Large intestine (tissue), 3 donors: ENCODE measurements around the gene TMEM190. TPM values are rescaled to one million over a fixed set of nuclear protein-coding genes. Genes with fewer than 3 reads are reported as not detected.
"Not testable (repeated sequence)": the region's sequence is repeated elsewhere in the genome, so short reads cannot be mapped to it uniquely, and the experiment has no call there.

ENCODE experiments used
- DNase-seq, 2 donors: peaks; one replicate each; pipeline versions ENCODE4 v3.0.0 to v3.0.0-alpha.2; 2013
- H3K27ac ChIP-seq: one replicate; pipeline ENCODE4 v1.5.1; 2013; ENCODE audit warnings: low read length
- H3K27me3 ChIP-seq: 2 replicates; pipeline ENCODE4 v1.6.1; 2013; ENCODE audit warnings: low read length; ENCODE audit not compliant: control insufficient read depth, insufficient read depth
- H3K36me3 ChIP-seq: 2 replicates; pipeline ENCODE4 v1.6.1; 2013; ENCODE audit warnings: low read length; ENCODE audit not compliant: control insufficient read depth, insufficient read depth
- H3K4me1 ChIP-seq: one replicate; pipeline ENCODE4 v1.6.1; 2013; ENCODE audit warnings: low read length; ENCODE audit not compliant: control insufficient read depth, insufficient read depth
- H3K4me3 ChIP-seq: one replicate; pipeline ENCODE4 v1.5.1; 2013; ENCODE audit warnings: low read length
- H3K9me3 ChIP-seq: one replicate; pipeline ENCODE4 v1.6.1; 2013; ENCODE audit warnings: mild to moderate bottlenecking, low read depth, low read length, moderate library complexity; ENCODE audit not compliant: control insufficient read depth
- WGBS: methylation state at CpG from one replicate; pipeline ENCODE4 v1.1.5; 2013; ENCODE audit warnings: low lambda C conversion rate; ENCODE audit not compliant: insufficient coverage; 5-methylcytosine and 5-hydroxymethylcytosine counted together
- polyA plus RNA-seq: library from polyadenylated mRNA; unstranded; fragments of 120-200 nt; gene quantifications from one replicate; pipeline ENCODE4 v1.2.1, GENCODE V29; 2013

TMEM190 gene
- polyA plus RNA-seq, 1 donor: 0.93 TPM

- Histone ChIP-seq H3K36me3 (peaks cover 24% of the 10 kb centered on the region), H3K9me3 (no peaks in the 10 kb centered on the region), H3K27me3 (no peaks in the 10 kb centered on the region), H3K4me1 (peaks cover 13% of the 10 kb centered on the region), H3K27ac (peak overlapping the region; percentile 98), H3K4me3 (peak overlapping the region; percentile 66)
- peak; percentile 99 for DNase-seq
- WGBS: no CpG with 5 or more reads among the region's 72 CpGs
Observed at GRCh38 chr19:55407800-55408532, 31.3 kb downstream of the TMEM190 start.

- H3K27me3 ChIP-seq: no peaks in the 10 kb centered on the region
- H3K36me3 ChIP-seq: peaks cover 18% of the 10 kb centered on the region
- no peaks in the 10 kb centered on the region for H3K9me3 ChIP-seq
- H3K4me3 ChIP-seq: peak overlapping the region; percentile 66
- H3K4me1 ChIP-seq: peaks cover 13% of the 10 kb centered on the region
- peak overlapping the region; percentile 98 for H3K27ac ChIP-seq
- DNase-seq: no peak
- WGBS: no CpG with 5 or more reads among the region's 9 CpGs
Observed at GRCh38 chr19:55408533-55408872, 31.9 kb downstream of the TMEM190 start.

- not testable (repeated sequence) for DNase-seq, H3K9me3 ChIP-seq, H3K27me3 ChIP-seq, H3K27ac ChIP-seq, H3K4me3 ChIP-seq
- peaks cover 18% of the 10 kb centered on the region for H3K36me3 ChIP-seq
- no CpG with 5 or more reads among the region's 8 CpGs for WGBS
- peaks cover 13% of the 10 kb centered on the region for H3K4me1 ChIP-seq
Observed at GRCh38 chr19:55409179-55409578, 32.6 kb downstream of the TMEM190 start.

DNA sequence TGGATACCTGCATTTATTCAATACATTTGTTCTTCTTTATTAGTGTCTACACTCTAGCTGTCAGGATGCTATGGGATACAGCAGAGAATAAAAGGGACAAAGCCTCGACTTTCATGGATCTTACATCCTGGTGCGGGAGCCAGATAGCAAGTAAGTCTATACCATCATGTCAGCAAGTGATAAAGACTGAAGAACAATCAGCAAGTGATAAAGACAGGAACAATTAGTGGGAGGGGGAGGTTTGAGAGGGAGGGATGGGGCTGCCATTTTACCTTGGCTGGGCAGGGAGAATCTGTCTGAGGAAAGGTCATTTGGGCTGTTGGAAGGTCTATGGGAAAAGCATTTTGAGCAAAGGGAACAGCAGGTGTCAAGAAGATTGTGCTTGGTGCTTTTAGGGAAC is 33.5 kb downstream of the TMEM190 start:
- Histone ChIP-seq H3K27me3 (no peaks in the 10 kb centered on the region), H3K4me1 (peaks cover 13% of the 10 kb centered on the region)
- WGBS: no CpG with 5 or more reads among the region's 2 CpGs

GRCh38 chr19:55418185-55418584 is 41.6 kb downstream of the TMEM190 start:
- no peaks in the 10 kb centered on the region for H3K36me3 ChIP-seq
- peak; percentile 67 to 72 for DNase-seq
- H3K27ac ChIP-seq: no peak overlapping the region
- H3K9me3 ChIP-seq: no peaks in the 10 kb centered on the region
- no peaks in the 10 kb centered on the region for H3K4me1 ChIP-seq
- no CpG with 5 or more reads among the region's 7 CpGs for WGBS
- no peak overlapping the region for H3K4me3 ChIP-seq
- H3K27me3 ChIP-seq: peaks cover 5% of the 10 kb centered on the region

More for the DNA sequence above, 33.5 kb downstream of the TMEM190 start:
- H3K36me3 ChIP-seq: peaks cover 13% of the 10 kb centered on the region
- no peak for DNase-seq
- no peak overlapping the region for H3K4me3 ChIP-seq
- no peaks in the 10 kb centered on the region for H3K9me3 ChIP-seq
- no peak overlapping the region for H3K27ac ChIP-seq

- H3K9me3 ChIP-seq: no peaks in the 10 kb centered on the region
- no peak overlapping the region for H3K4me3 ChIP-seq
- H3K4me1 ChIP-seq: no peaks in the 10 kb centered on the region
- no peak overlapping the region for H3K27ac ChIP-seq
- no CpG with 5 or more reads among the region's 5 CpGs for WGBS
- no peaks in the 10 kb centered on the region for H3K36me3 ChIP-seq
- no peak for DNase-seq
- peaks cover 5% of the 10 kb centered on the region for H3K27me3 ChIP-seq
Observed at GRCh38 chr19:55419103-55419502, 42.5 kb downstream of the TMEM190 start.

GRCh38 chr19:55419624-55420236 is 43.1 kb downstream of the TMEM190 start:
- no peak overlapping the region for H3K27ac ChIP-seq
- no CpG with 5 or more reads among the region's 5 CpGs for WGBS
- no peaks in the 10 kb centered on the region for H3K4me1 ChIP-seq
- H3K9me3 ChIP-seq: no peaks in the 10 kb centered on the region
- peaks cover 9% of the 10 kb centered on the region for H3K27me3 ChIP-seq
- DNase-seq: no peak
- H3K36me3 ChIP-seq: no peaks in the 10 kb centered on the region
- H3K4me3 ChIP-seq: no peak overlapping the region

DNA sequence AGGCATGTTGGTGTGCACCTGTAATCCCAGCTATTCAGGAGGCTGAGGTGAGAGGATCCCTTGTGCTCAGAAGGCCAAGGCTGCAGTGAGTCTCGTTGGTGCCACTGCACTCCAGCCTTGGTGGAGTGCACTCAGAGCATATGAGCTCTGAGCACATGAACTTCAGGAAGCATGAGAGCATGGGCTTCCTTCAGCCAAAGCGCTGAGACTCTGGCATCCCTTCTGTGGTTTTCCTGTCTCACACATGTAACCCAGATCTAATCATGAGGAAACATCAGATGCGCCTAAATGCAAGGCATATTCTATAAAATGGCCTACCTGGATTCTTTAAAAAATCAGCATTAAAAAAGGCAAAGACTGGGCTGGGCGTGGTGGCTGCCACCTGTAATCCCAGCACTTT is 44.7 kb downstream of the TMEM190 start:
- not testable (repeated sequence) for H3K27ac ChIP-seq, H3K4me1 ChIP-seq, H3K4me3 ChIP-seq, DNase-seq, H3K27me3 ChIP-seq, H3K9me3 ChIP-seq, H3K36me3 ChIP-seq
- 100% methylated on average over 1 of the region's 4 CpGs for WGBS

- WGBS: 70% methylated on average over 4 of the region's 13 CpGs
- H3K4me3 ChIP-seq: no peak overlapping the region
- DNase-seq: no peak
- no peaks in the 10 kb centered on the region for H3K9me3 ChIP-seq
- H3K27ac ChIP-seq: no peak overlapping the region
- H3K27me3 ChIP-seq: peaks cover 13% of the 10 kb centered on the region
- no peaks in the 10 kb centered on the region for H3K4me1 ChIP-seq
- H3K36me3 ChIP-seq: no peaks in the 10 kb centered on the region
Observed at GRCh38 chr19:55423225-55424005, 46.8 kb downstream of the TMEM190 start.

DNA sequence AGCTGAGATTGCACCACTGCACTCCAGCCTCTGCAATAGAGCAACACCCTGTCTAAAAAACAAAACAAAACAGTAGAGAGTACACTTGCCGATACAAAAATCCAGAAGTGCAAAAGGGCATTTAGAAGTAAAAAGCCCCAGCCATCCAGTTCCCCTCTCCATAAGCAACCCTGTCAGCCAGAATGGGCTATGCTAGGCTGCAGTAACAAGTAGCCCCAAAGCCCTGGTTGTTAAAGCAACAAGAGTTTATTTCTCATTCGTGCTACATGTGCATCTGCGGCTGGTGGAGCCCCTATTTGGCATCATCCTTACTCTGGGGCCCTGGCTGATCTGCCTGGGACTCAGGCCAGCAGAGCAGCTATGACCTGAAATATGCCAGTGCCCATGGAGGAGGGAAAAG is 47.9 kb downstream of the TMEM190 start:
- no peak for DNase-seq
- H3K27ac ChIP-seq: no peak overlapping the region
- no peak overlapping the region for H3K4me3 ChIP-seq
- no peaks in the 10 kb centered on the region for H3K9me3 ChIP-seq
- H3K27me3 ChIP-seq: peaks cover 18% of the 10 kb centered on the region
- no peaks in the 10 kb centered on the region for H3K4me1 ChIP-seq
- 71% methylated on average over 1 of the region's 3 CpGs for WGBS
- no peaks in the 10 kb centered on the region for H3K36me3 ChIP-seq
